HCT116 (cell line): Measurements from ENCODE around the gene EPHB2. TPM values are rescaled to one million over a fixed set of nuclear protein-coding genes. Genes with fewer than 3 reads are reported as not detected.

ENCODE experiments used
- ATAC-seq: fragments of 200-7000 bp; cut with Tn5 transposase; 2 replicates; pipeline ENCODE4 v1.9.1; 2020; ENCODE audit warnings: mild to moderate bottlenecking, moderate library complexity
- BruUV-seq: library from RNA; stranded (reverse); fragments of 400-500 nt; replicated peaks from 2 replicates; lab custom pipeline; 2021; lab: Mats Ljungman, UMichigan
- CTCF ChIA-PET: fragments of 300-600 bp; sonication (Branson Sonifier 250); formaldehyde crosslinking; loops from one replicate; lab custom pipeline; 2021; ENCODE audit warnings: antibody characterized with exemption; lab: Charles Lee
- POLR2A ChIA-PET: fragments of 300-600, 350-600 bp; sonication (Branson Sonifier 250); formaldehyde crosslinking; loops from one replicate; lab custom pipeline; 2021; ENCODE audit warnings: antibody characterized with exemption; lab: Charles Lee
- RAD21 ChIA-PET, 2 experiments: fragments of 300-600 bp; sonication (Branson Sonifier 250); formaldehyde crosslinking; loops; one replicate each; lab custom pipeline; 2023; ENCODE audit warnings: low total read pairs in 2 of 2; ENCODE audit not compliant: uncharacterized antibody in 2 of 2, unreplicated experiment in 2 of 2, low non-redundant PET in 1 of 2; lab: Charles Lee
- DNase-seq: peaks from one replicate; pipeline ENCODE4 v3.0.0-alpha.2; 2010; ENCODE audit warnings: low read depth, low spot score
- H2AFZ ChIP-seq: fragments of 200-600 bp; shearing (Covaris generic), sonication (generic); 2 replicates; pipeline ENCODE4 v1.6.1; 2017; ENCODE audit warnings: low read depth, mixed run types, mixed read lengths, antibody characterized with exemption, low read length; ENCODE audit not compliant: poor library complexity, severe bottlenecking
- H3K27ac ChIP-seq: 2 replicates; pipeline ENCODE4 v1.5.1; 2012; ENCODE audit warnings: low read depth, low read length
- H3K27me3 ChIP-seq: fragments of 200-600 bp; sonication (generic); 2 replicates; pipeline ENCODE4 v1.6.1; 2016; ENCODE audit warnings: mixed run types, low read length, mixed read lengths; ENCODE audit not compliant: insufficient read depth
- H3K36me3 ChIP-seq, 2 experiments: fragments of 200-500 bp in 1 of 2; fragments of 200-600 bp in 1 of 2; sonication (Bioruptor generic) in 1 of 2; sonication (generic) in 1 of 2; 2 replicates each; pipeline versions ENCODE4 v1.5.1 to v1.6.1; 2014 to 2016; ENCODE audit warnings: low read length in 2 of 2, inconsistent platforms in 1 of 2, mixed read lengths in 1 of 2, mixed run types in 1 of 2; ENCODE audit not compliant: insufficient read depth in 2 of 2, control insufficient read depth in 1 of 2
- H3K4me1 ChIP-seq, 2 experiments: fragments of 200-600 bp in 1 of 2; sonication (generic) in 1 of 2; 2 replicates each; pipeline versions ENCODE4 v1.5.1 to v1.6.1; 2012 to 2017; ENCODE audit warnings: low read length in 2 of 2, inconsistent platforms in 1 of 2, mild to moderate bottlenecking in 1 of 2, mixed read lengths in 1 of 2, mixed run types in 1 of 2, moderate library complexity in 1 of 2; ENCODE audit not compliant: insufficient read depth in 2 of 2, control insufficient read depth in 1 of 2
- H3K4me2 ChIP-seq: fragments of 200-600 bp; sonication (generic); 2 replicates; pipeline ENCODE4 v1.6.1; 2017; ENCODE audit warnings: mixed run types, low read length, mixed read lengths
- H3K4me3 ChIP-seq, 2 experiments: fragments of 200-600 bp in 1 of 2; sonication (generic) in 1 of 2; replicated peaks in 1 of 2; 2 replicates each; pipeline ENCODE4 v1.5.1; 2011 to 2016; ENCODE audit warnings: low read length in 2 of 2, control low read depth in 1 of 2, low read depth in 1 of 2, mild to moderate bottlenecking in 1 of 2, mixed read lengths in 1 of 2, mixed run types in 1 of 2
- H3K79me2 ChIP-seq: fragments of 200-600 bp; sonication (generic); 2 replicates; pipeline ENCODE4 v1.6.1; 2017; ENCODE audit warnings: mild to moderate bottlenecking, mixed run types, low read length, moderate library complexity, mixed read lengths; ENCODE audit not compliant: insufficient read depth
- H3K9ac ChIP-seq: fragments of 200-600 bp; sonication (generic); 2 replicates; pipeline ENCODE4 v1.6.1; 2016; ENCODE audit warnings: low read length, mixed read lengths
- H3K9me2 ChIP-seq: fragments of 200-600 bp; sonication (generic), shearing (Covaris generic); 2 replicates; pipeline ENCODE4 v1.6.1; 2017; ENCODE audit warnings: mixed run types, mild to moderate bottlenecking, moderate library complexity; ENCODE audit not compliant: insufficient read depth
- H3K9me3 ChIP-seq, 2 experiments: fragments of 200-500 bp in 1 of 2; fragments of 200-600 bp in 1 of 2; sonication (Bioruptor generic) in 1 of 2; sonication (generic) in 1 of 2; 2 replicates each; pipeline ENCODE4 v1.6.1; 2014 to 2017; ENCODE audit warnings: low read length in 2 of 2, mixed read lengths in 2 of 2, inconsistent platforms in 1 of 2, low read depth in 1 of 2, mild to moderate bottlenecking in 1 of 2, mixed run types in 1 of 2, moderate library complexity in 1 of 2; ENCODE audit not compliant: control insufficient read depth in 1 of 2, insufficient read depth in 1 of 2
- H4K20me1 ChIP-seq: fragments of 200-600 bp; sonication (generic), shearing (Covaris generic); 2 replicates; pipeline ENCODE4 v1.6.1; 2017; ENCODE audit warnings: mixed run types, mild to moderate bottlenecking, moderate library complexity; ENCODE audit not compliant: insufficient read depth
- ATF3 ChIP-seq: IDR thresholded peaks from 2 replicates; pipeline ENCODE4 v1.6.1; 2012
- CBX3 ChIP-seq: IDR thresholded peaks from 2 replicates; pipeline ENCODE4 v1.6.1; 2012; ENCODE audit warnings: low read depth
- CEBPB ChIP-seq: IDR thresholded peaks from 2 replicates; pipeline ENCODE4 v1.6.1; 2012; ENCODE audit warnings: low read depth
- CTCF ChIP-seq, 3 experiments: fragments of 200-600 bp in 1 of 3; sonication (generic) in 1 of 3; IDR thresholded peaks in 2 of 3; conservative IDR thresholded peaks in 1 of 3; 2 replicates each; pipeline ENCODE4 v1.5.1; 2012 to 2017; ENCODE audit warnings: low read depth in 2 of 3, low read length in 2 of 3, antibody characterized with exemption in 1 of 3, borderline replicate concordance in 1 of 3, control low read depth in 1 of 3, mild to moderate bottlenecking in 1 of 3, mixed read lengths in 1 of 3, mixed run types in 1 of 3, moderate library complexity in 1 of 3; ENCODE audit not compliant: insufficient read depth in 1 of 3
- EGR1 ChIP-seq: IDR thresholded peaks from 2 replicates; pipeline ENCODE4 v1.6.1; 2012; ENCODE audit warnings: low read depth
- EZH2 ChIP-seq: fragments of 200-600 bp; sonication (generic); IDR thresholded peaks from 2 replicates; pipeline ENCODE4 v1.6.1; 2017; ENCODE audit warnings: antibody characterized with exemption, mixed run types
- FOSL1 ChIP-seq: IDR thresholded peaks from 2 replicates; pipeline ENCODE4 v1.6.1; 2012; ENCODE audit warnings: low read depth
- JUND ChIP-seq: IDR thresholded peaks from 2 replicates; pipeline ENCODE4 v1.6.1; 2012
- POLR2A ChIP-seq: IDR thresholded peaks from 2 replicates; pipeline ENCODE4 v1.7.0; 2011; ENCODE audit warnings: borderline replicate concordance; ENCODE audit not compliant: insufficient read depth, insufficient read length; ENCODE audit errors: extremely low read depth
- POLR2AphosphoS5 ChIP-seq: IDR thresholded peaks from 2 replicates; pipeline ENCODE4 v1.6.1; 2011; ENCODE audit warnings: mild to moderate bottlenecking, low read depth, low read length, moderate library complexity
- RAD21 ChIP-seq: IDR thresholded peaks from 2 replicates; pipeline ENCODE4 v1.6.1; 2012; ENCODE audit warnings: low read depth, mild to moderate bottlenecking
- SIN3A ChIP-seq: IDR thresholded peaks from 2 replicates; pipeline ENCODE4 v1.6.1; 2012; ENCODE audit warnings: low read depth
- SRF ChIP-seq: IDR thresholded peaks from 2 replicates; pipeline ENCODE4 v1.6.1; 2012; ENCODE audit warnings: low read depth
- TCF7L2 ChIP-seq: IDR thresholded peaks from 2 replicates; pipeline ENCODE4 v1.7.0; 2011; ENCODE audit warnings: borderline replicate concordance, inconsistent platforms; ENCODE audit not compliant: insufficient read depth, insufficient read length; ENCODE audit errors: extremely low read depth
- ZFX ChIP-seq: fragments of 450-650 bp; IDR thresholded peaks from 2 replicates; pipeline ENCODE4 v1.6.1; 2017
- intact Hi-C: fragments of 100-400 bp; cut with micrococcal nuclease; formaldehyde crosslinking; loops from 2 replicates; pipeline ENCODE4 v1.10.0; 2022
- total RNA-seq: library from RNA; stranded (reverse); gene quantifications from one replicate; pipeline ENCODE4 v1.2.1, GENCODE V29; 2021; ENCODE audit not compliant: unreplicated experiment
- TF ChIP-seq, protein P1 (sequence below): IDR thresholded peaks from 2 replicates; pipeline ENCODE4 v1.6.1; 2012
- TF ChIP-seq, protein P2 (sequence below): IDR thresholded peaks from 2 replicates; pipeline ENCODE4 v1.6.1; 2011; ENCODE audit warnings: mild to moderate bottlenecking, low read length, moderate library complexity; ENCODE audit not compliant: insufficient replicate concordance; ENCODE audit errors: extremely low read depth

Gene EPHB2
- total RNA-seq, 1 experiment from 2014 or later, result 19.5 TPM

GRCh38 chr1:22875841-22876240 lies 165.2 kb downstream of the EPHB2 start:
- no peak overlapping the region for H3K4me2 ChIP-seq
- H3K9me3 ChIP-seq, result no peaks in the 10 kb centered on the region
- intact Hi-C loops, result no loop called here
- H2AFZ ChIP-seq, result no peak overlapping the region
- ATAC-seq, result no peak
- H3K4me3 ChIP-seq, result no peak overlapping the region
- POLR2A ChIA-PET, result no interaction called here
- TF ChIP-seq ZFX (no peak), RAD21 (no peak), CTCF (IDR thresholded peaks at IDR 0.05 in 2 of 3, conservative IDR thresholded peaks at IDR 0.05 in 1 of 3; ENCODE audit: borderline replicate concordance in 1 of 3, insufficient read depth in 1 of 3, low read depth in 2 of 3, low read length in 2 of 3) (no peak), POLR2AphosphoS5 (no peak), EZH2 (no peak), CEBPB (no peak), CBX3 (no peak), EGR1 (no peak), SIN3A (no peak), FOSL1 (no peak), TCF7L2 (no peak), SRF (no peak), POLR2A (no peak), JUND (no peak), ATF3 (no peak)
- TF ChIP-seq, protein P1, sequence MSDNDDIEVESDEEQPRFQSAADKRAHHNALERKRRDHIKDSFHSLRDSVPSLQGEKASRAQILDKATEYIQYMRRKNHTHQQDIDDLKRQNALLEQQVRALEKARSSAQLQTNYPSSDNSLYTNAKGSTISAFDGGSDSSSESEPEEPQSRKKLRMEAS, result no peak
- TF ChIP-seq, protein P2, sequence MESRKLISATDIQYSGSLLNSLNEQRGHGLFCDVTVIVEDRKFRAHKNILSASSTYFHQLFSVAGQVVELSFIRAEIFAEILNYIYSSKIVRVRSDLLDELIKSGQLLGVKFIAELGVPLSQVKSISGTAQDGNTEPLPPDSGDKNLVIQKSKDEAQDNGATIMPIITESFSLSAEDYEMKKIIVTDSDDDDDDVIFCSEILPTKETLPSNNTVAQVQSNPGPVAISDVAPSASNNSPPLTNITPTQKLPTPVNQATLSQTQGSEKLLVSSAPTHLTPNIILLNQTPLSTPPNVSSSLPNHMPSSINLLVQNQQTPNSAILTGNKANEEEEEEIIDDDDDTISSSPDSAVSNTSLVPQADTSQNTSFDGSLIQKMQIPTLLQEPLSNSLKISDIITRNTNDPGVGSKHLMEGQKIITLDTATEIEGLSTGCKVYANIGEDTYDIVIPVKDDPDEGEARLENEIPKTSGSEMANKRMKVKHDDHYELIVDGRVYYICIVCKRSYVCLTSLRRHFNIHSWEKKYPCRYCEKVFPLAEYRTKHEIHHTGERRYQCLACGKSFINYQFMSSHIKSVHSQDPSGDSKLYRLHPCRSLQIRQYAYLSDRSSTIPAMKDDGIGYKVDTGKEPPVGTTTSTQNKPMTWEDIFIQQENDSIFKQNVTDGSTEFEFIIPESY, result no peak
- CTCF ChIA-PET, result no interaction called here
- 0 out of 4 replicates have a peak, but pooled peaks cover 0 to 7% of the 10 kb centered on the region in 2 experiments for H3K4me1 ChIP-seq
- H4K20me1 ChIP-seq, result no peaks in the 10 kb centered on the region
- no peak overlapping the region for H3K9ac ChIP-seq
- no TSS peak for BruUV-seq
- no peaks in the 10 kb centered on the region for H3K79me2 ChIP-seq
- RAD21 ChIA-PET, result no interaction called here
- no peaks in the 10 kb centered on the region for H3K27me3 ChIP-seq
- no peak for DNase-seq
- H3K27ac ChIP-seq, result no peak overlapping the region
- H3K36me3 ChIP-seq, result no peaks in the 10 kb centered on the region
- no peaks in the 10 kb centered on the region for H3K9me2 ChIP-seq
